Measurements from ENCODE around the gene VKORC1L1. TPM values are rescaled to one million over a fixed set of nuclear protein-coding genes. Genes with fewer than 3 reads are reported as not detected.
A peak's percentile ranks its signal among the peaks of the same experiment; 100 is the strongest.

Gene VKORC1L1
- total and polyA plus RNA-seq, 10 of the 15 experiments (the other 5 are each of a cell fraction or from before 2014, with no cell fraction given): 3.3 to 18.8 (median 12.5) TPM

- TF ChIP-seq POLR2AphosphoS2 (IDR thresholded peaks at IDR 0.05; ENCODE audit: low read depth, low read length) (no peak), LARP7 (IDR thresholded peaks at IDR 0.05) (peak; percentile 41; the same call in 1 of the 2 replicates), RELB (IDR thresholded peaks at IDR 0.05; ENCODE audit: low read depth) (no peak), WRNIP1 (IDR thresholded peaks at IDR 0.05; ENCODE audit: borderline replicate concordance, low read depth, low read length) (no peak), NRF1 (conservative IDR thresholded peaks at IDR 0.05; ENCODE audit: low read depth, low read length) (0 out of 2 replicates have a peak, but pooled peaks have one; percentile 18), ELK1 (IDR thresholded peaks at IDR 0.05; ENCODE audit: low read depth, low read length) (no peak), TCF3 (IDR thresholded peaks at IDR 0.05; ENCODE audit: borderline replicate concordance, insufficient read depth, low read depth, low read length) (no peak), MAX (IDR thresholded peaks at IDR 0.05; ENCODE audit: low read depth, low read length) (no peak), E2F8 (IDR thresholded peaks at IDR 0.05; ENCODE audit: low read depth, partially characterized antibody) (no peak), POLR2A (IDR thresholded peaks at IDR 0.05; ENCODE audit: low read depth, low read length) (peak; percentile 63; the same call in 1 of the 2 replicates), STAT3 (IDR thresholded peaks at IDR 0.05; ENCODE audit: low read depth, low read length) (no peak), FOS (IDR thresholded peaks at IDR 0.05; ENCODE audit: borderline replicate concordance, extremely low read depth, insufficient read length) (no peak), SUPT20H (IDR thresholded peaks at IDR 0.05; ENCODE audit: borderline replicate concordance, control insufficient read depth, low read depth, low read length) (no peak), IRF3 (IDR thresholded peaks at IDR 0.05) (no peak), CUX1 (IDR thresholded peaks at IDR 0.05; ENCODE audit: insufficient replicate concordance, low read depth, low read length) (no peak), SMC3 (IDR thresholded peaks at IDR 0.05; ENCODE audit: borderline replicate concordance, low read length) (no peak)
Measured at GRCh38 chr7:65872776-65873581, at the start of gene VKORC1L1 (continued).
